ENCODE results near the gene TAF3. TPM values are rescaled to one million over a fixed set of nuclear protein-coding genes. Genes with fewer than 3 reads are reported as not detected.

TAF3 gene
- total RNA-seq, 1 donor from 2014 or later: 12.7 TPM

GRCh38 chr10:8063128-8063908 lies 245.0 kb downstream of the TAF3 start:
- no peak for TF ChIP-seq CTCF (IDR thresholded peaks at IDR 0.05; ENCODE audit: borderline replicate concordance)
- Histone ChIP-seq H3K36me3 (no peaks in the 10 kb centered on the region), H3K9me3 (replicated peaks) (no peaks in the 10 kb centered on the region), H3K4me1 (peaks cover 37% of the 10 kb centered on the region), H3K4me3 (no peak overlapping the region), H3K27ac (replicated peaks) (peak overlapping the region; percentile 12), H3K27me3 (ENCODE audit: low read depth) (peaks cover 87% of the 10 kb centered on the region)
- intact Hi-C loops (cut with micrococcal nuclease): no loop called here
- no peak for DNase-seq

- Histone ChIP-seq H3K4me1 (peaks cover 31% of the 10 kb centered on the region), H3K27me3 (ENCODE audit: low read depth) (peaks cover 81% of the 10 kb centered on the region), H3K36me3 (no peaks in the 10 kb centered on the region), H3K9me3 (replicated peaks) (no peaks in the 10 kb centered on the region), H3K4me3 (no peak overlapping the region), H3K27ac (replicated peaks) (no peak overlapping the region)
- intact Hi-C loops (cut with micrococcal nuclease): no loop called here
- DNase-seq: no peak
- TF ChIP-seq CTCF (IDR thresholded peaks at IDR 0.05; ENCODE audit: borderline replicate concordance): no peak
Observed at GRCh38 chr10:8063935-8064334, 245.6 kb downstream of the TAF3 start.

- Histone ChIP-seq H3K27ac (replicated peaks) (no peak overlapping the region), H3K4me1 (peaks cover 28% of the 10 kb centered on the region), H3K27me3 (ENCODE audit: low read depth) (peaks cover 77% of the 10 kb centered on the region), H3K36me3 (peaks cover 3% of the 10 kb centered on the region), H3K4me3 (no peak overlapping the region), H3K9me3 (replicated peaks) (no peaks in the 10 kb centered on the region)
- TF ChIP-seq CTCF (IDR thresholded peaks at IDR 0.05; ENCODE audit: borderline replicate concordance): no peak
- DNase-seq: no peak
- intact Hi-C loops (cut with micrococcal nuclease): no loop called here
Observed at GRCh38 chr10:8064436-8064835, 246.1 kb downstream of the TAF3 start.

GRCh38 chr10:8065651-8066050 lies 247.3 kb downstream of the TAF3 start:
- Histone ChIP-seq H3K9me3 (replicated peaks) (no peaks in the 10 kb centered on the region), H3K4me3 (no peak overlapping the region), H3K4me1 (peaks cover 19% of the 10 kb centered on the region), H3K27ac (replicated peaks) (no peak overlapping the region), H3K36me3 (peaks cover 8% of the 10 kb centered on the region), H3K27me3 (ENCODE audit: low read depth) (peaks cover 75% of the 10 kb centered on the region)
- intact Hi-C loops (cut with micrococcal nuclease): no loop called here
- DNase-seq: no peak
- no peak for TF ChIP-seq CTCF (IDR thresholded peaks at IDR 0.05; ENCODE audit: borderline replicate concordance)

DNA sequence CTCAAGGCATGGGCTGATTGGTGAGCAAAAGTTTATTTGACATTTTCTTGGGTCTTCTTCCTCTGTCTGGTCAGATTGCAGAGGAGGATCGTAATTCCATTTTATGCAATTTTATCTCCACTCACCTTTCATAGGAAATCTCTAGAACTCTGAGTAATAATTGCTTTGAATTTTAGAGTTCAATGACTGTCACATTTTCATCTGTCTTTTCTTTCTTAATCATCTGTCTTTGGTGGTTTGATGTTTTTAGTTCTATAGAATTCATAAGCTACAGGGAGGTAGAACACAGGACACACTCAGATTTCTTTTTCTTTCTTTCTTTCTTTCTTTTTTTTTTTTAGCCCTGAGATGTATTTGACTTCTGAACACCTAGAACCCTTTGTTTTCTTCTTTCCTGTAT lies 247.8 kb downstream of the TAF3 start:
- intact Hi-C loops (cut with micrococcal nuclease): no loop called here
- H3K9me3 ChIP-seq (replicated peaks): no peaks in the 10 kb centered on the region
- H3K27me3 ChIP-seq (ENCODE audit: low read depth): peaks cover 75% of the 10 kb centered on the region
- no peak overlapping the region for H3K4me3 ChIP-seq
- H3K4me1 ChIP-seq: peaks cover 19% of the 10 kb centered on the region
- no peak overlapping the region for H3K27ac ChIP-seq (replicated peaks)
- H3K36me3 ChIP-seq: peaks cover 8% of the 10 kb centered on the region
- DNase-seq: no peak
- TF ChIP-seq CTCF (IDR thresholded peaks at IDR 0.05; ENCODE audit: borderline replicate concordance): no peak

Other genes with a start within 250 kb of the TAF3 start
- gene ITIH5, start 151.5 kb upstream of the TAF3 start, total RNA-seq: 10.8 TPM
- gene ITIH2, start 115.2 kb upstream of the TAF3 start, total RNA-seq: not detected
- 10.0 TPM for gene KIN, start 30.5 kb upstream of the TAF3 start, total RNA-seq
- 743 TPM for gene ATP5F1C, start 30.3 kb upstream of the TAF3 start, total RNA-seq
- gene GATA3, start 236.2 kb downstream of the TAF3 start, total RNA-seq: 1.4 TPM